Cortex of kidney (tissue), 1 donor: ENCODE results near the gene CAMK4.

ENCODE experiments used
- DNase-seq: peaks from one replicate; lab custom pipeline; 2025; lab: John Stamatoyannopoulos, UW

The CAMK4 gene

GRCh38 chr5:111537141-111538024 is 313.2 kb downstream of the CAMK4 start:
- no peak for DNase-seq
